Smooth muscle cell (in vitro differentiated cells): ENCODE data around the gene MIEF1. TPM values are rescaled to one million over a fixed set of nuclear protein-coding genes. Genes with fewer than 3 reads are reported as not detected.
A peak's percentile ranks its signal among the peaks of the same experiment; 100 is the strongest.

Source experiments
- DNase-seq: peaks from one replicate; lab custom pipeline; 2025; ENCODE audit not compliant: unreplicated experiment; lab: John Stamatoyannopoulos, UW
- H2AFZ ChIP-seq: fragments of 200-600 bp; sonication (generic); 2 replicates; pipeline ENCODE4 v1.6.0; 2016; ENCODE audit warnings: antibody characterized with exemption, low read depth, mild to moderate bottlenecking
- H3F3A ChIP-seq: fragments of 200-600 bp; sonication (generic); 2 replicates; pipeline ENCODE4 v1.6.0; 2017; ENCODE audit warnings: antibody characterized with exemption, low read depth
- H3K27ac ChIP-seq: fragments of 200-600 bp; sonication (generic); 2 replicates; pipeline ENCODE4 v1.5.1; 2016; ENCODE audit warnings: low read depth, mild to moderate bottlenecking
- H3K27me3 ChIP-seq: fragments of 200-600 bp; sonication (generic); 2 replicates; pipeline ENCODE4 v1.6.1; 2016; ENCODE audit warnings: low read depth, mild to moderate bottlenecking
- H3K36me3 ChIP-seq: fragments of 200-600 bp; sonication (generic); 2 replicates; pipeline ENCODE4 v1.5.1; 2016; ENCODE audit warnings: low read depth
- H3K4me1 ChIP-seq: fragments of 200-600 bp; sonication (generic); 2 replicates; pipeline ENCODE4 v1.5.1; 2016; ENCODE audit warnings: low read depth
- H3K4me2 ChIP-seq: fragments of 200-600 bp; sonication (generic); 2 replicates; pipeline ENCODE4 v1.6.0; 2016; ENCODE audit warnings: mild to moderate bottlenecking
- H3K4me3 ChIP-seq: fragments of 200-600 bp; sonication (generic); 2 replicates; pipeline ENCODE4 v1.5.1; 2016; ENCODE audit warnings: mild to moderate bottlenecking
- H3K79me2 ChIP-seq: fragments of 200-600 bp; sonication (generic); 2 replicates; pipeline ENCODE4 v1.6.0; 2016; ENCODE audit warnings: low read depth, mild to moderate bottlenecking
- H3K9ac ChIP-seq: fragments of 200-600 bp; sonication (generic); 2 replicates; pipeline ENCODE4 v1.6.0; 2016; ENCODE audit warnings: low read depth
- H3K9me3 ChIP-seq: fragments of 200-600 bp; sonication (generic); replicated peaks from 2 replicates; pipeline ENCODE4 v1.5.1; 2016; ENCODE audit warnings: low read depth
- H4K20me1 ChIP-seq: fragments of 200-600 bp; sonication (generic); 2 replicates; pipeline ENCODE4 v1.6.0; 2016; ENCODE audit warnings: low read depth
- CTCF ChIP-seq: fragments of 200-600 bp; sonication (generic); IDR thresholded peaks from 2 replicates; pipeline ENCODE4 v1.5.1; 2017; ENCODE audit warnings: borderline replicate concordance, mild to moderate bottlenecking, antibody characterized with exemption; ENCODE audit not compliant: insufficient read depth, poor library complexity, severe bottlenecking
- WGBS: methylation state at CpG from one replicate; pipeline ENCODE4 v1.1.7; 2016; ENCODE audit warnings: low lambda C conversion rate; 5-methylcytosine and 5-hydroxymethylcytosine counted together
- polyA plus RNA-seq: library from polyadenylated mRNA; unstranded; fragments of >200 nt; fragmentation: Nextera tagmentation; extraction: Ambion mirVana; gene quantifications from 2 replicates; pipeline ENCODE4 v1.2.1, GENCODE V29; 2016
- total RNA-seq: library from RNA; depleted of rRNA; stranded (reverse); fragments of >200 nt; gene quantifications from 2 replicates; pipeline ENCODE4 v1.2.3, GENCODE V29; 2014

The MIEF1 gene
- total and polyA plus RNA-seq, 2 experiments from 2014 or later, result 11.1 to 14.5 TPM

DNA sequence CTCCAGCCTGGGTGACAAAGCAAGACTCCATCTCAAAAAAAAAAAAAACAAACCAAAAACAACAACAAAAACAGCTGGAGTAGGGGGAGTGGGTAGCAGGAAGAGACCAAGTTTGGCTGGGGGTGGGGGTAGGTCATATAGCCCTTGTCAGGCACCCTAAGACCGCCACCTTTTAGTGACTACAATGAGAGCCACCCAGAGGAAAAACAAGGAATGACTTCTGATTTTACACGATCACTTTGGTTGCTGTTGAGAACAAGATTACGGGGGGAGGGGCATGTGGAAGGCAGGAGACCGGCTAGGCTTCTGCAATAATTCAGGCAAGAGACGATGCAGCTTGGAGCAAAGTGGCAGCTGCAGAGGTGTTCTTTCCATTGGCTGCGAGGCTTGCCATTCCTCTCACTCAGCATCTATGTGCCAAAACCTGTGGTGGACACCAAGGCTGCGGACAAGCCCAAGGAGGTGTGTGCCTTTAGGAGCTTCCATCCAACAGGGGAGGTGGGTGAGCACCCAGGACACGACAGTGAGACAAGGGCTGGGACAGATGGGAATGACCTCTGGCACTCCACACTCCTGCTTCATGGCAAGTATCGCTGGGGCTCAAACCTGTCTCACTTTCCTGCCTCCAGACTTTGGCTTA lies 28.7 kb downstream of the MIEF1 start:
- Histone ChIP-seq H3K27ac (no peak overlapping the region), H3K4me1 (peaks cover 11% of the 10 kb centered on the region), H2AFZ (no peak overlapping the region), H3K27me3 (no peaks in the 10 kb centered on the region), H3F3A (peaks cover 10% of the 10 kb centered on the region), H4K20me1 (peaks cover 44% of the 10 kb centered on the region), H3K9me3 (no peaks in the 10 kb centered on the region), H3K9ac (no peak overlapping the region), H3K4me3 (no peak overlapping the region), H3K36me3 (no peaks in the 10 kb centered on the region), H3K79me2 (peaks cover 24% of the 10 kb centered on the region), H3K4me2 (no peak overlapping the region)
- 69% methylated on average over 9 of the region's 9 CpGs for WGBS
- DNase-seq, result no peak
- TF ChIP-seq CTCF, result peak; percentile 15

DNA sequence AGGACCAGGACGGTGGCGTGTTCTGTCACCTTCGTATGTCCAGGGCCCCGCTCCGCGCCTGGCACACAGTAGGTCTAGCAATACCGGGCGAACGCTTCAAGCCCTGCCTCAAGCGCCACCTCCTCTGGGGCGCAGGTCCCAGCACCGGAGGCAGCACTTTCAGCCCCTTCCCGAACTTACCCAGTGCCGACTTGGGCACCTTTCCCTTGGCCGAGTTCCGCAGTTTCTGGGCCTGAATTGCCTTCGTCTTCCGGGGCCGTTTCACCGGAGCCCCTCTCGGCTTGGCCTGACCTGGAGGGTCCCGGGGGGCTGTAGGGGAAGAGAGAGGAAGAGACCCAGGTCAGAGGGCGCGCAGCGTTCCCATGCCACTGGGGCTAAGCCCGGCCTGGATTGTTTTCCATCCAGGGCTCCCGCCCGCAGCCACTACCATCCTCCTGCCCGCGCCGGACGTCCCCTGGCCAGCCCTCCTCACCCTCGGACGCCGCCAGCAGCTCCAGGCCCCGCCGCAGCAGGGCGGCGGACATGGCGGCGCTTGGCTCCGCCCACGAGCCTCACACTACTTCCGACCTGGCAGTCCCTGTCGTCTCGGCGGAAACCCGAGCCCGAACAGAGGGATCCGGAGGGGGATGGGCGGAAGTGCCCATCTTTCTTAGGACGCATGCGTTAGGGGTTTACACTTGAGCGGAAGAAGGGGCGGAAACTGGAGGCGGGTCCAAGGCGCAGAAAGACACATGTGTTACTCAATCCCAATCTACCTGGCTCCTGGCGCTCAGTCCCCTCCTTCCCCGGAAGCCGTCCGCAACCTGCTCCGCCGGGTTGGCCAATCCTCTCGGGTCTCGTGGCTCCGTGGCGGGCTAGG lies 30.4 kb downstream of the MIEF1 start, which contains the start of gene RPS19BP1:
RPS19BP1 (minus strand) TSS at position 534 of the 859 bp plus-strand sequence; CDS start at position 524, 10 bp downstream.
- DNase-seq, result peak; percentile 89
- H3K36me3 ChIP-seq, result no peaks in the 10 kb centered on the region
- peaks cover 10% of the 10 kb centered on the region for H3F3A ChIP-seq
- H4K20me1 ChIP-seq, result peaks cover 28% of the 10 kb centered on the region
- H3K9ac ChIP-seq, result peak within 1 kb of the TSS; percentile 85
- no peak for TF ChIP-seq CTCF
- WGBS, result under 1% methylated on average over 67 of the region's 67 CpGs
- H2AFZ ChIP-seq, result peak within 1 kb of the TSS; percentile 53
- H3K79me2 ChIP-seq, result peaks cover 24% of the 10 kb centered on the region
- H3K27ac ChIP-seq, result peak within 1 kb of the TSS; percentile 57
- H3K27me3 ChIP-seq, result no peaks in the 10 kb centered on the region
- peak within 1 kb of the TSS; percentile 86 for H3K4me2 ChIP-seq
- peaks cover 11% of the 10 kb centered on the region for H3K4me1 ChIP-seq
- H3K4me3 ChIP-seq, result peak within 1 kb of the TSS; percentile 82
- no peaks in the 10 kb centered on the region for H3K9me3 ChIP-seq

DNA sequence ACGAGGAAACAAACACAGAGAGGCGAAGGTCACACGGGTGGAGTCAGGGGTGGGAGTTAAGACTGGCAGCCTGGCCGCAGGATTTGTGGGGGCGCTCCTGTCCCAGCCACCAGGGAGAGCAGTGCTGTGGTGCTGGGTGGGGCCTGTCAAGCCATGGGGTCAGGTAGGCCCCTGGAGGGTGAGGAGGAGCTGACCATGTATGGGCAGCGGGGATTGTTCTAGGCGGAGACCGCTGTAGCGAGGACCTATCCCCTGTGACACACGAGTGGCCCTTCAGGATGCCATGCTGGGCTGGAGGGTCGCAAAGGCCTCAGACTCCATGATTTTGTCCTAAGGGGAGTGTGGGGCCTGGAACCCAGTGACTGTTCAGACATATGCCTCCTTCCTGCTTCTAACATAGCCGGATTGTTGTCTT lies 32.0 kb downstream of the MIEF1 start:
- 86% methylated on average over 12 of the region's 12 CpGs for WGBS
- H3F3A ChIP-seq, result peaks cover 10% of the 10 kb centered on the region
- TF ChIP-seq CTCF, result no peak
- peak overlapping the region; percentile 38 for H2AFZ ChIP-seq
- DNase-seq, result no peak
- no peak overlapping the region for H3K27ac ChIP-seq
- H3K4me2 ChIP-seq, result no peak overlapping the region
- H3K4me1 ChIP-seq, result peaks cover 11% of the 10 kb centered on the region
- H3K79me2 ChIP-seq, result peaks cover 21% of the 10 kb centered on the region
- no peak overlapping the region for H3K9ac ChIP-seq
- H4K20me1 ChIP-seq, result peaks cover 12% of the 10 kb centered on the region
- H3K9me3 ChIP-seq, result no peaks in the 10 kb centered on the region
- H3K36me3 ChIP-seq, result no peaks in the 10 kb centered on the region
- H3K27me3 ChIP-seq, result no peaks in the 10 kb centered on the region
- H3K4me3 ChIP-seq, result no peak overlapping the region
